HepG2 (cell line): ENCODE measurements around the gene NEURL3. TPM values are rescaled to one million over a fixed set of nuclear protein-coding genes. Genes with fewer than 3 reads are reported as not detected.

Experiments used
- ARID3A ChIP-seq: IDR thresholded peaks from 2 replicates; pipeline ENCODE4 v1.6.1; 2012; ENCODE audit warnings: low read depth, low read length, improper control_type of control experiment
- HIVEP1 ChIP-seq: sonication (generic); formaldehyde crosslinking; IDR thresholded peaks from 2 replicates; pipeline ENCODE4 v1.4.0; 2020; ENCODE audit warnings: mild to moderate bottlenecking, missing genetic modification reagents
- IKZF5 ChIP-seq: IDR thresholded peaks from 2 replicates; pipeline ENCODE4 v1.6.1; 2018; ENCODE audit warnings: missing genetic modification reagents, mild to moderate bottlenecking, missing compliant biosample characterization
- MLLT10 ChIP-seq: sonication (generic); formaldehyde crosslinking; IDR thresholded peaks from 2 replicates; pipeline ENCODE4 v1.4.0; 2020; ENCODE audit warnings: missing genetic modification reagents
- PITX1 ChIP-seq: sonication (generic); formaldehyde crosslinking; IDR thresholded peaks from 2 replicates; pipeline ENCODE4 v1.5.1; 2020; ENCODE audit warnings: mild to moderate bottlenecking, missing genetic modification reagents
- REST ChIP-seq, 2 experiments: IDR thresholded peaks; 2 replicates each; pipeline ENCODE4 v1.6.1; 2011 to 2012; ENCODE audit warnings: low read length in 2 of 2, borderline replicate concordance in 1 of 2, low read depth in 1 of 2, mild to moderate bottlenecking in 1 of 2, moderate library complexity in 1 of 2
- SATB2 ChIP-seq: sonication (generic); formaldehyde crosslinking; IDR thresholded peaks from 2 replicates; pipeline ENCODE4 v1.5.0; 2020; ENCODE audit warnings: missing genetic modification reagents
- THAP7 ChIP-seq: sonication (generic); formaldehyde crosslinking; IDR thresholded peaks from 2 replicates; pipeline ENCODE4 v1.8.1; 2023; ENCODE audit warnings: mild to moderate bottlenecking, missing genetic modification reagents
- THAP9 ChIP-seq: sonication (generic); formaldehyde crosslinking; IDR thresholded peaks from 2 replicates; pipeline ENCODE4; 2020; ENCODE audit warnings: missing genetic modification reagents, mild to moderate bottlenecking, borderline replicate concordance
- ZBTB7B ChIP-seq: sonication (generic); formaldehyde crosslinking; IDR thresholded peaks from 2 replicates; pipeline ENCODE4 v1.4.0; 2020; ENCODE audit warnings: missing genetic modification reagents
- ZFP82 ChIP-seq: sonication (generic); formaldehyde crosslinking; IDR thresholded peaks from 2 replicates; pipeline ENCODE4 v1.5.1; 2020; ENCODE audit warnings: mild to moderate bottlenecking, missing genetic modification reagents, borderline replicate concordance
- ZGPAT ChIP-seq: IDR thresholded peaks from 2 replicates; pipeline ENCODE4 v1.6.1; 2016; ENCODE audit warnings: mild to moderate bottlenecking
- ZNF121 ChIP-seq: sonication (generic); formaldehyde crosslinking; IDR thresholded peaks from 2 replicates; pipeline ENCODE4 v1.5.0; 2020; ENCODE audit warnings: mild to moderate bottlenecking, missing genetic modification reagents
- ZNF547 ChIP-seq: sonication (generic); formaldehyde crosslinking; IDR thresholded peaks from 2 replicates; pipeline ENCODE4 v1.5.1; 2020; ENCODE audit warnings: mild to moderate bottlenecking, missing genetic modification reagents
- ZNF558 ChIP-seq: sonication (generic); formaldehyde crosslinking; IDR thresholded peaks from 2 replicates; pipeline ENCODE4 v1.9.0; 2022; ENCODE audit warnings: mild to moderate bottlenecking, missing genetic modification reagents, borderline replicate concordance
- ZNF703 ChIP-seq: sonication (generic); formaldehyde crosslinking; IDR thresholded peaks from 2 replicates; pipeline ENCODE4 v1.5.1; 2020; ENCODE audit warnings: missing genetic modification reagents, mild to moderate bottlenecking, moderate library complexity, borderline replicate concordance
- polyA plus RNA-seq, 8 experiments: library from polyadenylated mRNA; depleted of rRNA in 3 of 8; stranded (reverse) in 7 of 8; unstranded in 1 of 8; fragments of >200 nt; fragmentation: Illumina TruSeq in 4 of 8; extraction: Trizol in 4 of 8; gene quantifications; 2 replicates each; pipeline versions ENCODE4 v1.2.1 to v1.2.3, GENCODE V29; 2011 to 2016; ENCODE audit warnings: low read depth in 4 of 8, missing spikeins in 1 of 8, mixed read lengths in 1 of 8; ENCODE audit not compliant: insufficient read depth in 1 of 8
- total RNA-seq, 5 experiments: library from RNA; depleted of rRNA; stranded (reverse); fragments of >200 nt; fragmentation: Illumina TruSeq; extraction: Trizol; gene quantifications; 2 replicates each; pipeline ENCODE4 v1.2.3, GENCODE V29; 2016; ENCODE audit warnings: low read depth in 1 of 5

The NEURL3 gene
- total and polyA plus RNA-seq, 2 of the 13 experiments (the other 11 are each of a cell fraction or from before 2014, with no cell fraction given), result 0.16 to 1.2 TPM

- TF ChIP-seq SATB2 (no peak), ZNF547 (no peak), REST (IDR thresholded peaks at IDR 0.05; ENCODE audit: borderline replicate concordance in 1 of 2, low read depth in 1 of 2, low read length in 2 of 2) (no peak), ZFP82 (CRISPR knock-in tag) (no peak), PITX1 (CRISPR knock-in tag) (peak; percentile 84), HIVEP1 (CRISPR knock-in tag) (no peak), ARID3A (no peak), IKZF5 (CRISPR knock-in tag) (no peak; the same call in 1 of the 2 replicates), ZNF121 (CRISPR knock-in tag) (no peak; the same call in 1 of the 2 replicates), THAP9 (CRISPR knock-in tag) (peak; percentile 59; the same call in 1 of the 2 replicates), ZNF558 (CRISPR knock-in tag) (no peak), ZNF703 (CRISPR knock-in tag) (no peak), ZBTB7B (no peak; the same call in 1 of the 2 replicates), THAP7 (CRISPR knock-in tag) (no peak), ZGPAT (CRISPR knock-in tag) (peak; percentile 33; the same call in 1 of the 2 replicates), MLLT10 (CRISPR knock-in tag) (no peak)
Observed at GRCh38 chr2:96501886-96502810, 3.0 kb downstream of the NEURL3 start (continued).
